NCI-H2171 treated with DMSO at 0.1 percent for 48 hours (cell line): ENCODE results near the gene R3HDM2.

Experiments used
- DNase-seq: peaks from one replicate; lab custom pipeline; 2025; lab: John Stamatoyannopoulos, UW

Gene R3HDM2

DNA sequence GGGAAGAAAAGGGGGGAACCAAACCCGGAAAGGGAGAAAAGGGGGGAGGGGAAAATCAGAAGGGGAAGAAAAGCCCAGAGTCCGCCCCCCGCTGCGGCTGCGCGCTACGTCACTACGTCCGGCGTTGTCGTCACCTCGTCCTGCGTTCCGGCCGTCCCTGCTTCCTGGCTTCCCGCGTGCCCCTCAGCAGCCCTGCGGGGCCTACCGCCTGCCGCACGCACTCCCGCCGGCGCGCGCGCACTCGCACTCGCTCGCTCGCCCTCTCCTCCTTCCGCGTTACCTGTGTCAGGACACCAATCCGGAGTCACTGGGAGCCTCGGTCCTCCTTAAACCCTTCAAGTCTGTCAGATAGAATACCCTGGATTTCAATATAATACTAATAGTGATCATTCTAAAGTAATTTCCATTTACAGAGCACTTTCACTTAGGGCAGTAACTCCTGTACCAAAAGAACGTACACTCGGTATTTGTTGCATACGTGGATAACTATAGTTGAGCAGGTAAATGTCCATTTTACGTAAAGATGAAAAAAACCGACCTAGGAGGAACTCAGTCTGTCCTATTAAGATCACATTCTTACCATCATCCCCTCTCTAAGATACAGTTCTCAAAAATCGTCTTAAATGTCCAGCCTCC, at the start of gene R3HDM2:
Gene R3HDM2, minus strand, starts transcription at position 113 of the 636 bp plus-strand sequence. CDS start 120,615 bp downstream, outside the sequence.
- peak; percentile 96 for DNase-seq

DNA sequence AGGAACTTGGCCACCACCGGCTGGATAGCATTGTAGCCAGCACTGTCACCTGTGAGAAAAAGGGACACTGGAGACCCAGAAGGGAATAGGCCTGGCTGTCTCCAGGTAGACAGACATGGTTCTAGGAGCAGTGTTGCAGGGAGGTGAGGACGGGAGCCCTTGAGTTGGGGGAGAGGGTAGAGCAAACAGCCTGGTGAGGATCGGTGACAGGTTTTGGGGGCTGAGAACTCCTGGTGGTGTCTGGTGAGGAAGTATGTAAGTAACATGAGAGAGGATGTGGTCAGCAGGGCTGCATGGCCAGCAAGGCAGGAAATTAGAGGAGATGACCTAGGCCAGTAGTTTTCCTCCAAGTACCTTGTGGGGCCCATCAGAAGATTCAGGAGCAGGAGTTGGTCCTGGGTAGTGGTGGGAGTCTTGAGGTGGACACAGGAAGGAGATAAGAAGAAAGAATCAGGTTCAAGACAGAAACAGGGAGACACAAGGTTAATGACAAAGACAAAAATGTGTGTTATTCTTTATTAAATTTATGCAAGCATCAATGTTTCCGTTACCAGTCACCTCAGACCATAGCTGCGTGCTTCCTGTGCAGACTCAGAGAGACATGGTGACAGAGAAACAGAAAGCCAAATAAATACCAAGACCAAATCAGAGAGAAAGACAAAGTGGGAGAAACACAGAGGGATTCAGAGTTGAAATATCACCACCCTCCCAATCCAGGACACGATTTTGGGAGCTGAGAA, 48.7 kb upstream of the R3HDM2 start, which contains the start of gene ARHGAP9:
Gene ARHGAP9, minus strand, starts transcription at position 491 of the 740 bp plus-strand sequence. Its CDS starts 460 bp downstream, at position 31.
- no peak for DNase-seq

DNA sequence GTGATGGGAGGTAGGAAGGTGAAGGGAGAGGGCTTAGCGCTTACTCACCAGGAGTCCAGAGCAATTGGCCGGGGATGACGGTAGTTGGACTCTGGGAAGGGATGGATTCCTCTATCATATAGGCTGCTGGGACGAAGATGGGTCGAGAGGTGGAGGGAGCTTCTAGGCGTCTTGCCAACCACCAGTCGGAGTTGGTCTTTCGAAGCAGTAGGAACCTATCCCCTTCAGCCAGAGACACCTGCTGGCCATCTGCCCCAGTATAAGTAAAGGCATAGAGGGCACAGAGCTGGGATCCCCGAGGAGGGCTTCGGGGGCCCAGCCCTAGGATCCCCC, 48.2 kb upstream of the R3HDM2 start:
- DNase-seq: no peak

DNA sequence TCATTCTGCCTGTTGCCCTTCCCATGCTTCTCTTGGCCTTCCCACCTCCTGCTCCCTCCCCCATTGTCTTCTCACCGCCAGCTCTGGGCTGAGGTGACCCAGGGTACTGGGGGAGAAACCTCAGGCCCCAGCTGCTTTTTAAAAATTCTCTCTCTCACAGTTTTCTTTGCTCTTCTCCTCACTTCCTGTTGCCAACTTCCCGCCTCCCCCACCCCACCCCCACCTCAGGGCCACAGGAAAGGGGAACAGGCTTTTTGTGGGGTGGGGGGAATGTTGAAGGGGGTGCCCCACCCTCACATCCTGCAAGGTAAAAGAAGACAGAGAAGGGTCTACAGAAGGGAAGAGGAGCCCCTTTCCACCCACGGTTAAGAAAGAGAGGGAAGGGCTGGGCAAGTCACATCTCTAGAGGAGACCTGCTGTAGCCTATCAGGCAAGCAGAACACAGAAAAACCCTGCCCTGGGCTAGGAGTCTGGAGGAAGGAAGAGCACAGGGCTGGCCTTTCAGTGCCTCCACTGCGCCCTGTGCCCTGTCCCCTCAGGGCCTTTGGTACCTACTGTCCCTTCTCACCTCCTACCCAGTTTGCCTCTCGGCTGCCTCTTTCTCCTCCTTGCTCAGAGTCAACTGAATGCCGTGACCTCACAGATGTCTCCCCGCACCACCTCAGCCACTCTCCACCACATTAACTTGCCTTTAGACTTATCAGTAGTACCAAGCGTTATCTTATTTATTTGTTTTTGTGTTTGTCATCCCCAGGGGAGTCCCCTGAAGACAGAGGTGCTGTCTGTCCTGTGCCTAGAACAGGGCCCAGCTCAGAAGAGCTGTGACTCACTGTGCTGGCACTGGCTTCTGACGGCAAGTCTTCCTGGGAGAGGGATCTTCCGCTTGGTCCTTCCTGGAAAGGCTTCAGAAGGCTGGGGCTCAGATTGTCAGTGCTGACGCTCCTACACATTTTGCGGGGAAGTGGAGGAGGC, 47.2 kb upstream of the R3HDM2 start:
- no peak for DNase-seq

DNA sequence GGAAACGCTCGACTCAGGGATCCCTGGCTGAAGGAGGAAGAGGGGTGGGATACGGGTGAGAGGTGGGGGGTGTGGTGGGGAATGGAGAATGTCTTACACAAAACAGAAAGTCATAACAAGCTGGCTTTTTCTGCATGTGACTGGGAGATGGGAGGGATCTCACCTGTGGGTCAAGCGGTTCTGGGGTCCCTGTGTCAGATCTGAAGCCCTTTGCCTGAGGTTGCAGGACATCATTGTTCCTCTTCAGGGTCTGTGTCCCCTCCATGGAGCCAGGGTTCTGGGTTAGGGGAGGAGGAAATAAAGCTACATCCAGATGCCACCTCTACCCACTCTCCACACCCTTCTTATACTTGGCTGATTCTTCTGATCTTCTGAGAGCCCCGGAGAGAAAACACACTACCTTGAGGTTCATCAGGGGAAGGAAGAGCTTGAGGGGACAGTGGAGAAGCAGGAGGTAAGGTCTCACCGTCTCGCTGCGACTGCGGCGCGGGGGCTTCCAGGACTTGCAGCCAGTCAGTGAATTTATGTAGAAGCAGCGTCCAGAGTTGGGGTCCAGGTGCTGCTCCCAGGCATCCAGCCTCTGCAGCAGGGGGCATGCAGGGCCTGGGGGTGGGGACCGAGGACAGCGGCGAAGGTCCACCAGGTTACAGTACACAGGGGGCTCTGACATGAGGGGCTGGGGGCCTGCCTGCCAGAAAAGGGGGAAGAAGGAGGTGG, 46.3 kb upstream of the R3HDM2 start:
- no peak for DNase-seq

DNA sequence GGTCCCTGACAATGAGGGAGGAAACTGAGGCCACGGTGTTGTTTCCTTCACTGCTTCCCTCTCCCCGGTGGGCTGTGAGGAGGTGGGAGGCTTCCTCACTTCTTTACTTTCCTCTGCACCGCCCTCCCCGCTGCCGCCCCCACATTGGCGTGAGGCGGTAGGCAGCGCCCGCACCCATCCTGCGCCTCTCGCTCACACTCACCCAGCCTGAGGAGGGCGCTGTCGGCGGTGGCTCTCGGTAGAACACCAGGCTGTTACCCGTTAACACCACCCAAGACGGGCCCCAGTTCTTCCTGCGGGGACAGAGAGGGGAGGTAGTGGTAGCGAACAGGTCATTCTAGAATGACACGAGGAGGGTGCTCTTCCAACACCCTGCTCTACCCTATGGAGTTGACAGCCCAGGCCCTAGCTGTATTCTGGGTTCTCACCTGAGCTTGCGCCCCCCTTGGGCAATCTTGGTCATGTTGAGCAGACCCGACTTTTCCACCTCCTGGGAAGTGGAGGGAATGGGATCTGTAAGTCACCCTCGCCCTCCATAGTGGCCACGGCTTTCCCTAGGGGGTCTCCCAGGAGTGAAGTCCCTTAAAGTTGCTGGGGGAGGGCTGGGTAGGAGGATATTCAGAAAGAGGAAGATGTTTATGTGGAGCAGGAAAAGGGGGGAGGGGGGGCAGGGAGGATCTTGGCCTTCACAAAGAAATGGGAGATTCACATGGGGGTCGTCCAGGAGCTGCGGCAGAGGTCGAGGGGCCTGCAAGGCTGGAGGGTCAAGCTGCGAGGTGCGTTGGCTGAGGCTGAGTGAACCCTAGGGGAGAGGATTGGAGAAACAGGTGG, 45.5 kb upstream of the R3HDM2 start:
- no peak for DNase-seq

DNA sequence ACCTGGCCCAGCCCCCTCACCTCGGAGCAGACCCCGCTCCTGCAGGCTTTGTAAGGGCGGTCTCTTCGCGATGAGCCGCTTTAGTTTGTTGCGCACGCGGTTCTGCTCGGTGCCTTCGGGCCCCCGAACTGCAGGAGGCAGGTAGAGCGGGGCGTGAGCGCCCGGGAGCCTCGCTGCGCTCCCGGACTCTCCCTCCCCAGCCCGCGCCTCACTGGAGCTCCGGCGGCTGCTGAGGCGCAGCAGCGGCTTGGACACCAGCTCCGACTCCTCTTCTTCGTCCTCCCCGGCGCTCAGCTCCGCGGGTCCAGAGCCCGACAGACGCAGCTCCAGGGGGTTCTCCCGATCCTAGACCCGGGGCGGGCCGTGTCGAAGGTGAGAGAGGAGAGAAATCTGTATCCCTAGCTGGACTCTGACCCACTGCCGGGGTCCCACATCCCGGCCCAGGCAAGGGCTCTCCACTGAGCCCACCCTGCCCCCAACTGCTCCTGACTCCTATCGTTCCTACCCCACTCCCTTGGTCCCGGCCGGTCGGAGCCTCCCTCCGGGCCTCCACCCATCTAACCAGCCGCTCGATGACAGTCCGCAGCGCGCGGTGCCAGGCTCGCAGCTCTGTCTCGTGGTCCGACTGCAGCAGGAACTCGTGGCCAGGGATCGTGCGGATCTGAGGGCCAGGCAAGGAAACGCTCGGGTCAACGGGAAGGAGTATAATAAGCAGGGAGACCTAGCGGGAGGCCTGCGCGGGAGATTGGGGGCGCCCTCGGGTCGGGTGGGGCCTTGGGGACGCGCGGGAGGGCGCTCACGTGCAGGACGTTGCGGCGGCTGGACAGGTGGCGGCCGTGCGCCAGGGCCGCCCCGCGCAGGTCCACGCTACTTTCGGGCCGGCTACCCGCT, 44.7 kb upstream of the R3HDM2 start:
- DNase-seq: no peak

DNA sequence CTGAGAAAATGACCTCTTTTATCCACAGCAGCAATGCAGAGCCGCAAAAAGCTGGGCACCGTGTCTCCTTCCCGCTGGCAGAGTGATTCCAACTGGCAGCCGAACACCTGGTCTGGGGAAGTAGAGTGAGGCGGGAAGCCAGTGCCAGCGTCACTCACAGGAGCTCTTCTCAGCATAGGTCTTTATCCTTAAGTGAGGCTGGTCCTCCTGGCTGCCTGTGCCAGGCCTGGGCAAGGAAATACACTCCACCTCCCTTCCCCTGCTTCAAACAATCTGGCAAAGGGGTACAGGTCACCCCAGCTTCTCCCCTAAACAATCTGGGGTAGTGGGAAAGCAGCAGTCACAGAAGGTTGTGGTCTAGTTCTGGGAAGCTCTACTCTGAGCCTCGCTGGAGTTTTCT, 44.0 kb upstream of the R3HDM2 start:
- DNase-seq: no peak

DNA sequence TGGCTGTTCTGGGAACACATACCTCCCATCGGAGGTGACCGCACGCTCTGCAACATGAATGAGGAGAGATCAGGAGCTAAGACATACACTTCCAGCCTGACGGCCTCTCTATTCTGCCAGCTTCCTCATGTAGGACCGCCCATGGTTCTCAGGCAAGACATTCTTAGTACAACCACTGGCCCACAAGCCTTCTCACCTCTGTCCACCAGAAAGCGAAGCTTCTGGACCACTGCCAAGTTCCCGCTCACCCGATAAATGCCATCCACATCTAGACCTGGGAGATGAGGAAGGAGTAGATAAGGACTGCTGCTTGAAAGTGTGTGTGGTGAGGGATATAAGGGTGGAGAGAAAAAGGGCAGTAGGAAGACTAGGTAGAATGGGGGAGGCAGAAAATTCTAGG, 43.6 kb upstream of the R3HDM2 start:
- no peak for DNase-seq

DNA sequence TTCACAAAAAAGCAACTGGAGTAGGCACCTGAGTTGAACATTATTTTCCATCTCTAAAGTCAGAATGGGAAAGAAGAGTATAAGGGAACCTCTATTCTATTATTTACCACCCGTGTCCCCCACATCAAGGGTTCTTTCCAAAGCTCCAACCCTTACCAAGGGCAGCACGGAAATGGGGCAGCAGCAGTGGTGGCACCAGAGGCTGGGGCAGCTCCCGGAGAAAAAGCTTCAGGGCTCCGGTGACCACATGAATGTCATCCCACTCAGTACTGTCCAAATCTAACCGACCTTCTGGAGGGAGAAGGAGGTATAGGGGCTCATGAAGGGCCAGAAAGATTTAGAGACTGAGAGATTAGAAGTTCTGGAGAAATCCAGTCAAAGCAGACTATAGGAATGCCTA, 43.0 kb upstream of the R3HDM2 start:
- no peak for DNase-seq

DNA sequence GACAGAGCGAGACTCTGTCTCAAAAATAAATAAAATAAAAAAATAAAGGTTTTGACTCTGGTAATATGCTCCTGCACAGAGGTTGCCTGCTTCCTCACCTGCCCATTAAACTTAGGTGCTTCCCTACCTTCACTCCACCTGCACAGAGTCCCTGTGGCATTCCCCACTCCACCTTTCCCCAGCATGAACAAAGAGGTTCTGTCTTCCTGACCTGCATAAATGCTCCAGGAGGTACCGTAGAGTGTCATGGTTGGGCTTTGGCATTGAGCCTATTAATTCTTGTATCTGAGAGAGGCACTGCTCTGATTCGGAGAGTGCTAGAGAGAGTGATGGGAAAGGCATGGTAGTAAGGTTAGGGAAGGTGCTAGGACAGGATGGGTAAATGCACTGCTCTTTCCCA, 42.5 kb upstream of the R3HDM2 start:
- DNase-seq: no peak

DNA sequence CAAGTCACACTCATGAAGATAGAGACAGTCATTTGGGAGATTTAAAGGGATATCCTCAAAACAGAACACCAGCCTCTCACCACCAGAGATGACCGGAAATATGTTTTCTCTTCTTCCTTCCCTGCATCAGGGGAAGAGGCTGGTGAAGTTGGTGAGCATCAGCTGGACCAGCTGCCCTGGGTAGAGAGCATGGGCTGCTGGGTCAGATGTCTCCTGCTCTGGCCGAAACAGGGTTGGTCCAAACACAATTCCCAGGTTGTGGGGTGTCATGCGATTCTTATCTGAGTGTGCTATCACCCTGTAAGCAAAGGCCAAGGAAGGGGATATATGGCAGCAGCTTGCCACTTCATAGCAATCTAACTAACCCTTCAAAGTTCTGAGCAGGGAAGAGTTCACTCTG, 41.5 kb upstream of the R3HDM2 start:
- no peak for DNase-seq

DNA sequence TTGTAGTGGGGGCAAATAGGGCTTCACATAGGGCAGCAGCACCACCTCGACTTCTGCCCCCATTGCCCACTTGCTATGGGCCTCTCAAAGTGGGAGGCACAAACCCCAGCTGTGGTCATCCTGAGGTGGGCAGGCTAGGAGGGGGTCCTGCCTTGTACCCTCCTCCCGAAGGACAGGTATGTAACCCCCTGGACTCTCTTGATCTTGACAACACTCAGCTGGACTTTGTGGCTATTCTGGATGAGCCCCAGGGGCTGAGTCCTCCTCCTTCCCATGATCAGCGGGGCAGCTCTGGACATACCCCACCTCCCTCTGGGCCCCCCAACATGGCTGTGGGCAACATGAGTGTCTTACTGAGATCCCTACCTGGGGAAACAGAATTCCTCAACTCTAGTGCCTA, 40.8 kb upstream of the R3HDM2 start:
- no peak for DNase-seq

DNA sequence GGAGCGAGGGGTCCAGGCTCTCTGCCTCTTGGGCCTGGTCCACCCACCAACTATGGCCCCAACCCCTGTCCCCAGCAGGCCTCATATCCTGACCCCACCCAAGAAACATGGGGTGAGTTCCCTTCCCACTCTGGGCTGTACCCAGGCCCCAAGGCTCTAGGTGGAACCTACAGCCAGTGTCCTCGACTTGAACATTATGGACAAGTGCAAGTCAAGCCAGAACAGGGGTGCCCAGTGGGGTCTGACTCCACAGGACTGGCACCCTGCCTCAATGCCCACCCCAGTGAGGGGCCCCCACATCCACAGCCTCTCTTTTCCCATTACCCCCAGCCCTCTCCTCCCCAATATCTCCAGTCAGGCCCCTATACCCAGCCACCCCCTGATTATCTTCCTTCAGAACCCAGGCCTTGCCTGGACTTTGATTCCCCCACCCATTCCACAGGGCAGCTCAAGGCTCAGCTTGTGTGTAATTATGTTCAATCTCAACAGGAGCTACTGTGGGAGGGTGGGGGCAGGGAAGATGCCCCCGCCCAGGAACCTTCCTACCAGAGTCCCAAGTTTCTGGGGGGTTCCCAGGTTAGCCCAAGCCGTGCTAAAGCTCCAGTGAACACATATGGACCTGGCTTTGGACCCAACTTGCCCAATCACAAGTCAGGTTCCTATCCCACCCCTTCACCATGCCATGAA, 40.3 kb upstream of the R3HDM2 start:
- no peak for DNase-seq

DNA sequence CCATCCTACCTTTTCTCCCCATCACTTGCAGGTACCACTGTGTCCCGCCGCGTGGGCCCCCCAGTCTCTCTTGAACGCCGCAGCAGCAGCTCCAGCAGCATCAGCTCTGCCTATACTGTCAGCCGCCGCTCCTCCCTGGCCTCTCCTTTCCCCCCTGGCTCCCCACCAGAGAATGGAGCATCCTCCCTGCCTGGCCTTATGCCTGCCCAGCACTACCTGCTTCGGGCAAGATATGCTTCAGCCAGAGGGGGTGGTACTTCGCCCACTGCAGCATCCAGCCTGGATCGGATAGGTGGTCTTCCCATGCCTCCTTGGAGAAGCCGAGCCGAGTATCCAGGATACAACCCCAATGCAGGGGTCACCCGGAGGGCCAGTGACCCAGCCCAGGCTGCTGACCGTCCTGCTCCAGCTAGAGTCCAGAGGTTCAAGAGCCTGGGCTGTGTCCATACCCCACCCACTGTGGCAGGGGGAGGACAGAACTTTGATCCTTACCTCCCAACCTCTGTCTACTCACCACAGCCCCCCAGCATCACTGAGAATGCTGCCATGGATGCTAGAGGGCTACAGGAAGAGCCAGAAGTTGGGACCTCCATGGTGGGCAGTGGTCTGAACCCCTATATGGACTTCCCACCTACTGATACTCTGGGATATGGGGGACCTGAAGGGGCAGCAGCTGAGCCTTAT, 39.6 kb upstream of the R3HDM2 start:
- no peak for DNase-seq

DNA sequence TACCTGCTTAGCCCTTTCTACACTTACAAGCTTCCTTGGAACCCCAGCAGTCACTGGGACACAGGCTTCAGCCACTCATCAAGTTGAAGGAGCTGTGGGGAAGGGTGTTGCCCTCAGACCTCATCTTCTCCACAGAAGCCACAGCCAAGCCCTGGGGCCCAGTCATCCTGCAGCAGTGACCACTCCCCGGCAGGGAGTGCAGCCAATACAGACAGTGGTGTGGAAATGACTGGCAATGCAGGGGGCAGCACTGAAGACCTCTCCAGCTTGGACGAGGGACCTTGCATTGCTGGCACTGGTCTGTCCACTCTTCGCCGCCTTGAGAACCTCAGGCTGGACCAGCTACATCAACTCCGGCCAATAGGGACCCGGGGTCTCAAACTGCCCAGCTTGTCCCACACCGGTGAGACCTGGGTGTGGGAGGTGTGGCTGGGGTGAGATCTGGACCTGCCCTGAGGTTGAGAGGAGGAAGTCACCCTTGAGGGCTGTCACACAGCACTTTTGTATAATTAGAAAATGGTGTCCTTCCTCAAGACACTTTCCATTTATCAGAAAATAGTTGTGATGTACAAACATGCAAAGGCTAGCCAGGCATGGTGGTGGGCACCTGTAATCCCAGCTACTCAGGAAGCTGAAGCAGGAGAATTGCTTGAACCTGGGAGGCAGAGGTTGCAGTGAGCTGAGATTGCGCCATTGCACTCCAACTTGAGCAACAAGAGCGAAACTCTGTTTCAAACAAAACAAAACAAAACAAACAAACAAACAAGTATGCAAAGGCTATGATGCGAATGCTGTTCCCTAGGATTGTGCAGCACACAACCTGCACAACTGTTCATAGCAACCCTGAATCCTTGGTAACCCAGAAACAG, 38.7 kb upstream of the R3HDM2 start:
- DNase-seq: no peak

DNA sequence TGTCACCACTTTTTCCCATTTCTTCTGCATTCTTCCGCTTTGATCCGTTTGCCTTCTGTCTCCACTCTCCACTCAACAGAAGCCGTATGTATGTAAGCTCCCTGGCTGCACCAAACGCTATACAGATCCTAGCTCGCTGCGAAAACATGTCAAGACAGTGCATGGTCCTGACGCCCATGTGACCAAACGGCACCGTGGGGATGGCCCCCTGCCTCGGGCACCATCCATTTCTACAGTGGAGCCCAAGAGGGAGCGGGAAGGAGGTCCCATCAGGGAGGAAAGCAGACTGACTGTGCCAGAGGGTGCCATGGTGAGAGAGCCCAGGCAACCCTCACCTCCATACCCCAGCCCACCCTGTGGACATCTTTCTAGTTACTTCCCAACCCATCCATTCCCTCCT, 37.1 kb upstream of the R3HDM2 start:
- no peak for DNase-seq
